ENCODE data around the gene GREM2.

DNA sequence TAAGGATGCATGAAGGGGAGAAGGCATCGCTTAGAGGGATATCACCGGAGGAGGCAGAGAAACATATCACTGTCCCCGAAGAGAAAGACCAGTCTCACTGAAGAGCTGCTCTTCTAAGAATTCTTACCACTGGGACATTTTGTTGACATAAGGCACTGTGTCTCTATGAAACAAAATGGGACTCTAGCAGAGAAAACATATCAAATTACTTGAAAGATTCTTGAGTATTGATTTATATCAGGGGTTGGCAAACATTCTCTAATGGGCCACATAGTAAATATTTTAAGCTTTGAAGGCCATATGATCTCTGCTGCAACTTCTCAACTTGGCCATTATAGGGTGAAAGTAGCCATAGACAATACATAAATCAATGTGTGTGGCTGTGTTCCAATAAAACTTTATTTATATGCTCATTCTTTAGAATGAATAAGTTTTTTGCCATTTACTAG is 41.0 kb upstream of the GREM2 start:
- TF ChIP-seq, protein P1, sequence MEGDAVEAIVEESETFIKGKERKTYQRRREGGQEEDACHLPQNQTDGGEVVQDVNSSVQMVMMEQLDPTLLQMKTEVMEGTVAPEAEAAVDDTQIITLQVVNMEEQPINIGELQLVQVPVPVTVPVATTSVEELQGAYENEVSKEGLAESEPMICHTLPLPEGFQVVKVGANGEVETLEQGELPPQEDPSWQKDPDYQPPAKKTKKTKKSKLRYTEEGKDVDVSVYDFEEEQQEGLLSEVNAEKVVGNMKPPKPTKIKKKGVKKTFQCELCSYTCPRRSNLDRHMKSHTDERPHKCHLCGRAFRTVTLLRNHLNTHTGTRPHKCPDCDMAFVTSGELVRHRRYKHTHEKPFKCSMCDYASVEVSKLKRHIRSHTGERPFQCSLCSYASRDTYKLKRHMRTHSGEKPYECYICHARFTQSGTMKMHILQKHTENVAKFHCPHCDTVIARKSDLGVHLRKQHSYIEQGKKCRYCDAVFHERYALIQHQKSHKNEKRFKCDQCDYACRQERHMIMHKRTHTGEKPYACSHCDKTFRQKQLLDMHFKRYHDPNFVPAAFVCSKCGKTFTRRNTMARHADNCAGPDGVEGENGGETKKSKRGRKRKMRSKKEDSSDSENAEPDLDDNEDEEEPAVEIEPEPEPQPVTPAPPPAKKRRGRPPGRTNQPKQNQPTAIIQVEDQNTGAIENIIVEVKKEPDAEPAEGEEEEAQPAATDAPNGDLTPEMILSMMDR (conservative IDR thresholded peaks at IDR 0.05; ENCODE audit: low read depth, low read length), result no peak
- no peak for TF ChIP-seq EZH2 (IDR thresholded peaks at IDR 0.05; ENCODE audit: borderline replicate concordance, low read depth, low read length, poor library complexity, severe bottlenecking)
